ENCODE results near the gene ACP2. TPM values are rescaled to one million over a fixed set of nuclear protein-coding genes. Genes with fewer than 3 reads are reported as not detected.

The ACP2 gene
- total and polyA plus RNA-seq, 10 of the 15 experiments (the other 5 are each of a cell fraction or from before 2014, with no cell fraction given), result 0.98 to 11.7 (median 7.4) TPM

DNA sequence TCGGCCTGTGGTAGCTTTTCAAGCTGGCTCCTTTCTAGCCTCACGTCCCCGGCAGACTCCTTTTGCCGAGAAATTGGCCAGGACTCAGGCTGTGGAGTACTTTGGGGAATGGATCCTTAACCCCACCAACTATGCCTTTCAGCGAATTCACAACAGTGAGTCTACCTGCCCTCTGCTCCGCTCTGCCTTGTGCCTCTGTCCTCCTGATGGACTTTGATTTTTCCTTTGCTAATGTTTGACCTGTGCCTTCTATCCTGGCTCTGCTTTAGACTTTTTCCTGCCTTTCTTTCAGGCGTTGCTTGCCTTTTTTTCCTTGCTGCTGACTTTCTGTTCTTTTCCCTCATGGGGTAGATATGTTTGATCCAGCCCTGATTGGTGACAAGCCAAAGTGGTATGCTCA is 33.8 kb upstream of the ACP2 start:
- WGBS (ENCODE audit: insufficient coverage, insufficient replicate concordance, low lambda C conversion rate, missing lambda C conversion rate), result 94% methylated on average over 7 of the region's 7 CpGs
- no peak for ATAC-seq
- no peak overlapping the region for H3K4me3 ChIP-seq
- POLR2A ChIA-PET, result no interaction called here
- no peaks in the 10 kb centered on the region for H3K79me2 ChIP-seq (ENCODE audit: control insufficient read depth, insufficient read depth, low read length)
- CTCF ChIA-PET, result no interaction called here
- H3K27ac ChIP-seq (ENCODE audit: control insufficient read depth, insufficient read depth), result no peak overlapping the region
- H3K4me2 ChIP-seq (ENCODE audit: control insufficient read depth, insufficient read depth), result no peak overlapping the region
- H2AFZ ChIP-seq (ENCODE audit: control insufficient read depth, low read depth, low read length), result no peak overlapping the region
- DNase-seq (ENCODE audit: low read depth, low spot score), result no peak
- no peak overlapping the region for H3K9ac ChIP-seq (ENCODE audit: control insufficient read depth, insufficient read depth, low read length)
- SMC1A ChIA-PET (ENCODE audit: uncharacterized antibody, unreplicated experiment), result no interaction called here
- H3K9me3 ChIP-seq (replicated peaks; ENCODE audit: control insufficient read depth, insufficient read depth, low read length), result no peaks in the 10 kb centered on the region
- BruUV-seq (replicated peaks), result no TSS peak
- RAD21 ChIA-PET (ENCODE audit: unreplicated experiment), result no interaction called here
- in situ Hi-C loops (cut with MboI), result no loop called here
- H3K4me1 ChIP-seq (ENCODE audit: control insufficient read depth, insufficient read depth, low read length), result no peaks in the 10 kb centered on the region
- no peak for FAIRE-seq
- H3K27me3 ChIP-seq (replicated peaks in 1 of 2; ENCODE audit: control insufficient read depth in 2 of 2, insufficient read depth in 2 of 2, low read length in 1 of 2), result no peaks in the 10 kb centered on the region
- H4K20me1 ChIP-seq (ENCODE audit: control insufficient read depth, insufficient read depth), result no peaks in the 10 kb centered on the region
- intact Hi-C loops (cut with micrococcal nuclease; ENCODE audit: unreplicated experiment), result no loop called here
- peaks cover 32 to 54% of the 10 kb centered on the region in 2 experiments for H3K36me3 ChIP-seq (ENCODE audit: control insufficient read depth in 2 of 2, insufficient read depth in 2 of 2, low read length in 1 of 2)
- TF ChIP-seq RB1 (IDR thresholded peaks at IDR 0.05; ENCODE audit: borderline replicate concordance), result no peak
- TF ChIP-seq EED (IDR thresholded peaks at IDR 0.05; ENCODE audit: low read depth), result no peak
- no peak for TF ChIP-seq CHD1 (IDR thresholded peaks at IDR 0.05; ENCODE audit: low read depth, low read length)
- TF ChIP-seq DPF2 (IDR thresholded peaks at IDR 0.05), result no peak
- TF ChIP-seq IRF4 (IDR thresholded peaks at IDR 0.05; ENCODE audit: low read depth, low read length), result no peak
- TF ChIP-seq BMI1 (IDR thresholded peaks at IDR 0.05; ENCODE audit: borderline replicate concordance), result no peak
- TF ChIP-seq, protein P1, sequence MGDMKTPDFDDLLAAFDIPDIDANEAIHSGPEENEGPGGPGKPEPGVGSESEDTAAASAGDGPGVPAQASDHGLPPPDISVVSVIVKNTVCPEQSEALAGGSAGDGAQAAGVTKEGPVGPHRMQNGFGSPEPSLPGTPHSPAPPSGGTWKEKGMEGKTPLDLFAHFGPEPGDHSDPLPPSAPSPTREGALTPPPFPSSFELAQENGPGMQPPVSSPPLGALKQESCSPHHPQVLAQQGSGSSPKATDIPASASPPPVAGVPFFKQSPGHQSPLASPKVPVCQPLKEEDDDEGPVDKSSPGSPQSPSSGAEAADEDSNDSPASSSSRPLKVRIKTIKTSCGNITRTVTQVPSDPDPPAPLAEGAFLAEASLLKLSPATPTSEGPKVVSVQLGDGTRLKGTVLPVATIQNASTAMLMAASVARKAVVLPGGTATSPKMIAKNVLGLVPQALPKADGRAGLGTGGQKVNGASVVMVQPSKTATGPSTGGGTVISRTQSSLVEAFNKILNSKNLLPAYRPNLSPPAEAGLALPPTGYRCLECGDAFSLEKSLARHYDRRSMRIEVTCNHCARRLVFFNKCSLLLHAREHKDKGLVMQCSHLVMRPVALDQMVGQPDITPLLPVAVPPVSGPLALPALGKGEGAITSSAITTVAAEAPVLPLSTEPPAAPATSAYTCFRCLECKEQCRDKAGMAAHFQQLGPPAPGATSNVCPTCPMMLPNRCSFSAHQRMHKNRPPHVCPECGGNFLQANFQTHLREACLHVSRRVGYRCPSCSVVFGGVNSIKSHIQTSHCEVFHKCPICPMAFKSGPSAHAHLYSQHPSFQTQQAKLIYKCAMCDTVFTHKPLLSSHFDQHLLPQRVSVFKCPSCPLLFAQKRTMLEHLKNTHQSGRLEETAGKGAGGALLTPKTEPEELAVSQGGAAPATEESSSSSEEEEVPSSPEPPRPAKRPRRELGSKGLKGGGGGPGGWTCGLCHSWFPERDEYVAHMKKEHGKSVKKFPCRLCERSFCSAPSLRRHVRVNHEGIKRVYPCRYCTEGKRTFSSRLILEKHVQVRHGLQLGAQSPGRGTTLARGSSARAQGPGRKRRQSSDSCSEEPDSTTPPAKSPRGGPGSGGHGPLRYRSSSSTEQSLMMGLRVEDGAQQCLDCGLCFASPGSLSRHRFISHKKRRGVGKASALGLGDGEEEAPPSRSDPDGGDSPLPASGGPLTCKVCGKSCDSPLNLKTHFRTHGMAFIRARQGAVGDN (IDR thresholded peaks at IDR 0.05), result no peak
- TF ChIP-seq, protein P2, sequence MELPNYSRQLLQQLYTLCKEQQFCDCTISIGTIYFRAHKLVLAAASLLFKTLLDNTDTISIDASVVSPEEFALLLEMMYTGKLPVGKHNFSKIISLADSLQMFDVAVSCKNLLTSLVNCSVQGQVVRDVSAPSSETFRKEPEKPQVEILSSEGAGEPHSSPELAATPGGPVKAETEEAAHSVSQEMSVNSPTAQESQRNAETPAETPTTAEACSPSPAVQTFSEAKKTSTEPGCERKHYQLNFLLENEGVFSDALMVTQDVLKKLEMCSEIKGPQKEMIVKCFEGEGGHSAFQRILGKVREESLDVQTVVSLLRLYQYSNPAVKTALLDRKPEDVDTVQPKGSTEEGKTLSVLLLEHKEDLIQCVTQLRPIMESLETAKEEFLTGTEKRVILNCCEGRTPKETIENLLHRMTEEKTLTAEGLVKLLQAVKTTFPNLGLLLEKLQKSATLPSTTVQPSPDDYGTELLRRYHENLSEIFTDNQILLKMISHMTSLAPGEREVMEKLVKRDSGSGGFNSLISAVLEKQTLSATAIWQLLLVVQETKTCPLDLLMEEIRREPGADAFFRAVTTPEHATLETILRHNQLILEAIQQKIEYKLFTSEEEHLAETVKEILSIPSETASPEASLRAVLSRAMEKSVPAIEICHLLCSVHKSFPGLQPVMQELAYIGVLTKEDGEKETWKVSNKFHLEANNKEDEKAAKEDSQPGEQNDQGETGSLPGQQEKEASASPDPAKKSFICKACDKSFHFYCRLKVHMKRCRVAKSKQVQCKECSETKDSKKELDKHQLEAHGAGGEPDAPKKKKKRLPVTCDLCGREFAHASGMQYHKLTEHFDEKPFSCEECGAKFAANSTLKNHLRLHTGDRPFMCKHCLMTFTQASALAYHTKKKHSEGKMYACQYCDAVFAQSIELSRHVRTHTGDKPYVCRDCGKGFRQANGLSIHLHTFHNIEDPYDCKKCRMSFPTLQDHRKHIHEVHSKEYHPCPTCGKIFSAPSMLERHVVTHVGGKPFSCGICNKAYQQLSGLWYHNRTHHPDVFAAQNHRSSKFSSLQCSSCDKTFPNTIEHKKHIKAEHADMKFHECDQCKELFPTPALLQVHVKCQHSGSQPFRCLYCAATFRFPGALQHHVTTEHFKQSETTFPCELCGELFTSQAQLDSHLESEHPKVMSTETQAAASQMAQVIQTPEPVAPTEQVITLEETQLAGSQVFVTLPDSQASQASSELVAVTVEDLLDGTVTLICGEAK (IDR thresholded peaks at IDR 0.05; ENCODE audit: borderline replicate concordance), result no peak
- no peak for TF ChIP-seq SMAD5 (IDR thresholded peaks at IDR 0.05; ENCODE audit: low read depth)
- TF ChIP-seq MYC (IDR thresholded peaks at IDR 0.05; ENCODE audit: insufficient read depth, insufficient read length, insufficient replicate concordance, low read length, severe bottlenecking), result no peak
- TF ChIP-seq ZNF384 (IDR thresholded peaks at IDR 0.05; ENCODE audit: borderline replicate concordance, low read depth, low read length), result no peak
- TF ChIP-seq, protein P3, sequence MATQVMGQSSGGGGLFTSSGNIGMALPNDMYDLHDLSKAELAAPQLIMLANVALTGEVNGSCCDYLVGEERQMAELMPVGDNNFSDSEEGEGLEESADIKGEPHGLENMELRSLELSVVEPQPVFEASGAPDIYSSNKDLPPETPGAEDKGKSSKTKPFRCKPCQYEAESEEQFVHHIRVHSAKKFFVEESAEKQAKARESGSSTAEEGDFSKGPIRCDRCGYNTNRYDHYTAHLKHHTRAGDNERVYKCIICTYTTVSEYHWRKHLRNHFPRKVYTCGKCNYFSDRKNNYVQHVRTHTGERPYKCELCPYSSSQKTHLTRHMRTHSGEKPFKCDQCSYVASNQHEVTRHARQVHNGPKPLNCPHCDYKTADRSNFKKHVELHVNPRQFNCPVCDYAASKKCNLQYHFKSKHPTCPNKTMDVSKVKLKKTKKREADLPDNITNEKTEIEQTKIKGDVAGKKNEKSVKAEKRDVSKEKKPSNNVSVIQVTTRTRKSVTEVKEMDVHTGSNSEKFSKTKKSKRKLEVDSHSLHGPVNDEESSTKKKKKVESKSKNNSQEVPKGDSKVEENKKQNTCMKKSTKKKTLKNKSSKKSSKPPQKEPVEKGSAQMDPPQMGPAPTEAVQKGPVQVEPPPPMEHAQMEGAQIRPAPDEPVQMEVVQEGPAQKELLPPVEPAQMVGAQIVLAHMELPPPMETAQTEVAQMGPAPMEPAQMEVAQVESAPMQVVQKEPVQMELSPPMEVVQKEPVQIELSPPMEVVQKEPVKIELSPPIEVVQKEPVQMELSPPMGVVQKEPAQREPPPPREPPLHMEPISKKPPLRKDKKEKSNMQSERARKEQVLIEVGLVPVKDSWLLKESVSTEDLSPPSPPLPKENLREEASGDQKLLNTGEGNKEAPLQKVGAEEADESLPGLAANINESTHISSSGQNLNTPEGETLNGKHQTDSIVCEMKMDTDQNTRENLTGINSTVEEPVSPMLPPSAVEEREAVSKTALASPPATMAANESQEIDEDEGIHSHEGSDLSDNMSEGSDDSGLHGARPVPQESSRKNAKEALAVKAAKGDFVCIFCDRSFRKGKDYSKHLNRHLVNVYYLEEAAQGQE (IDR thresholded peaks at IDR 0.05; ENCODE audit: low read depth, low read length), result no peak
- no peak for TF ChIP-seq EGR1 (IDR thresholded peaks at IDR 0.05; ENCODE audit: borderline replicate concordance in 1 of 2, low read depth in 2 of 2, low read length in 2 of 2)
- no peak for TF ChIP-seq TCF3 (IDR thresholded peaks at IDR 0.05; ENCODE audit: borderline replicate concordance, insufficient read depth, low read depth, low read length)

Data from GM12878 (cell line).